DND-41 (cell line): ENCODE data around the gene EPHB2.

Experiments
- EZH2 ChIP-seq: IDR thresholded peaks from 3 replicates; pipeline ENCODE4 v1.6.1; 2012; ENCODE audit warnings: borderline replicate concordance, low read depth, mild to moderate bottlenecking, moderate library complexity, low read length, inconsistent platforms; ENCODE audit not compliant: severe bottlenecking
- TF ChIP-seq, protein P1 (sequence below): IDR thresholded peaks from 2 replicates; pipeline ENCODE4 v1.5.1; 2012; ENCODE audit warnings: borderline replicate concordance, low read length, moderate library complexity, mild to moderate bottlenecking; ENCODE audit not compliant: poor library complexity, severe bottlenecking; ENCODE audit errors: extremely low read depth

- no peak for TF ChIP-seq EZH2
- TF ChIP-seq, protein P1, sequence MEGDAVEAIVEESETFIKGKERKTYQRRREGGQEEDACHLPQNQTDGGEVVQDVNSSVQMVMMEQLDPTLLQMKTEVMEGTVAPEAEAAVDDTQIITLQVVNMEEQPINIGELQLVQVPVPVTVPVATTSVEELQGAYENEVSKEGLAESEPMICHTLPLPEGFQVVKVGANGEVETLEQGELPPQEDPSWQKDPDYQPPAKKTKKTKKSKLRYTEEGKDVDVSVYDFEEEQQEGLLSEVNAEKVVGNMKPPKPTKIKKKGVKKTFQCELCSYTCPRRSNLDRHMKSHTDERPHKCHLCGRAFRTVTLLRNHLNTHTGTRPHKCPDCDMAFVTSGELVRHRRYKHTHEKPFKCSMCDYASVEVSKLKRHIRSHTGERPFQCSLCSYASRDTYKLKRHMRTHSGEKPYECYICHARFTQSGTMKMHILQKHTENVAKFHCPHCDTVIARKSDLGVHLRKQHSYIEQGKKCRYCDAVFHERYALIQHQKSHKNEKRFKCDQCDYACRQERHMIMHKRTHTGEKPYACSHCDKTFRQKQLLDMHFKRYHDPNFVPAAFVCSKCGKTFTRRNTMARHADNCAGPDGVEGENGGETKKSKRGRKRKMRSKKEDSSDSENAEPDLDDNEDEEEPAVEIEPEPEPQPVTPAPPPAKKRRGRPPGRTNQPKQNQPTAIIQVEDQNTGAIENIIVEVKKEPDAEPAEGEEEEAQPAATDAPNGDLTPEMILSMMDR = no peak
Measured at GRCh38 chr1:22739648-22740385, 29.2 kb downstream of the EPHB2 start.
